Osteoblast (primary cell): Measurements from ENCODE around the gene DCDC2. TPM values are rescaled to one million over a fixed set of nuclear protein-coding genes. Genes with fewer than 3 reads are reported as not detected.
A peak's percentile ranks its signal among the peaks of the same experiment; 100 is the strongest.
"Not testable (repeated sequence)": the region's sequence is repeated elsewhere in the genome, so short reads cannot be mapped to it uniquely, and the experiment has no call there.

Experiments used
- DNase-seq: peaks from one replicate; pipeline ENCODE4 v3.0.0; 2011; ENCODE audit warnings: low spot score, mixed read lengths; ENCODE audit not compliant: insufficient read length; ENCODE audit errors: missing footprints
- H2AFZ ChIP-seq: 2 replicates; pipeline ENCODE4 v1.6.0; 2011; ENCODE audit warnings: mild to moderate bottlenecking, low read length
- H3K27ac ChIP-seq: 2 replicates; pipeline ENCODE4 v1.5.1; 2011; ENCODE audit warnings: mild to moderate bottlenecking, low read depth, low read length, moderate library complexity
- H3K27me3 ChIP-seq: 2 replicates; pipeline ENCODE4 v1.6.0; 2012; ENCODE audit warnings: mild to moderate bottlenecking, control low read depth, inconsistent platforms, low read length, moderate library complexity; ENCODE audit not compliant: insufficient read depth
- H3K36me3 ChIP-seq: 2 replicates; pipeline ENCODE4 v1.5.1; 2011; ENCODE audit warnings: mild to moderate bottlenecking, low read length, control low read depth, moderate library complexity; ENCODE audit not compliant: insufficient read depth
- H3K4me1 ChIP-seq: 2 replicates; pipeline ENCODE4 v1.5.1; 2011; ENCODE audit warnings: mild to moderate bottlenecking, low read length, control low read depth, moderate library complexity; ENCODE audit not compliant: insufficient read depth
- H3K4me2 ChIP-seq: 2 replicates; pipeline ENCODE4 v1.6.0; 2011; ENCODE audit warnings: mild to moderate bottlenecking, low read length; ENCODE audit not compliant: insufficient read depth
- H3K4me3 ChIP-seq: fragments of 200-600 bp; sonication (generic); 3 replicates; pipeline ENCODE4 v1.5.1; 2012; ENCODE audit warnings: mild to moderate bottlenecking, low read length, inconsistent platforms; ENCODE audit not compliant: insufficient read depth
- H3K79me2 ChIP-seq: 2 replicates; pipeline ENCODE4 v1.6.0; 2012; ENCODE audit warnings: mild to moderate bottlenecking, low read length, control low read depth, inconsistent platforms; ENCODE audit not compliant: insufficient read depth
- H3K9me3 ChIP-seq: 2 replicates; pipeline ENCODE4 v1.5.1; 2011; ENCODE audit warnings: low read depth, low read length, control low read depth
- H4K20me1 ChIP-seq: 2 replicates; pipeline ENCODE4 v1.6.0; 2012; ENCODE audit warnings: mild to moderate bottlenecking, low read length, control low read depth; ENCODE audit not compliant: insufficient read depth
- total RNA-seq: library from RNA; depleted of rRNA; stranded (reverse); fragments of >200 nt; gene quantifications from 2 replicates; pipeline ENCODE4 v1.2.3, GENCODE V29; 2012
- TF ChIP-seq, protein P1 (sequence below): IDR thresholded peaks from 2 replicates; pipeline ENCODE4 v1.5.1; 2011; ENCODE audit warnings: mild to moderate bottlenecking, low read depth, low read length, moderate library complexity; ENCODE audit errors: extremely low read depth

DCDC2 gene
- total RNA-seq, 1 donor = under 0.01 TPM

DNA sequence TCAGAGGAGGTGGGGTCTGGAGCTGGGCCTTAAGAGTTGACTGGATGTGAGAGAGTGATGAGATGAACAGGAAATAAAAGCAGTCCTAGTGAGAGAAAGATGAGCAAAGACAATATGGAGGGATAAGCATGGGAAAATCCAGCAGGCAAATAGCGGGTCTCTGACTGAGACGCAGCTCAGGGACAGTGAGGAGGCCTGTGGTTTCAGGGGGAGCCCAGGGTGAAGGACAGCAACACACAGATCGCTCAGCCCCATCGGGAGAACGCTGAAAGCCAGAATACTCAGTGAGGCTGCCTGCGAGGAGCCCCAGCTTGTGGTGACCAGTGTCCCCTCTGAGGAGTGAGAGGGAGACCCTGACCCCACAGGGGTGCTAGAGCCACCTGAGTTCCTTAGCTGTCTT, 16.8 kb upstream of the DCDC2 start:
- H3K27me3 ChIP-seq = no peaks in the 10 kb centered on the region
- no peak overlapping the region for H3K27ac ChIP-seq
- no peaks in the 10 kb centered on the region for H3K4me1 ChIP-seq
- H4K20me1 ChIP-seq = no peaks in the 10 kb centered on the region
- no peak overlapping the region for H2AFZ ChIP-seq
- no peaks in the 10 kb centered on the region for H3K9me3 ChIP-seq
- H3K4me3 ChIP-seq = no peak overlapping the region
- H3K79me2 ChIP-seq = no peaks in the 10 kb centered on the region
- DNase-seq = no peak
- H3K4me2 ChIP-seq = no peak overlapping the region
- TF ChIP-seq, protein P1, sequence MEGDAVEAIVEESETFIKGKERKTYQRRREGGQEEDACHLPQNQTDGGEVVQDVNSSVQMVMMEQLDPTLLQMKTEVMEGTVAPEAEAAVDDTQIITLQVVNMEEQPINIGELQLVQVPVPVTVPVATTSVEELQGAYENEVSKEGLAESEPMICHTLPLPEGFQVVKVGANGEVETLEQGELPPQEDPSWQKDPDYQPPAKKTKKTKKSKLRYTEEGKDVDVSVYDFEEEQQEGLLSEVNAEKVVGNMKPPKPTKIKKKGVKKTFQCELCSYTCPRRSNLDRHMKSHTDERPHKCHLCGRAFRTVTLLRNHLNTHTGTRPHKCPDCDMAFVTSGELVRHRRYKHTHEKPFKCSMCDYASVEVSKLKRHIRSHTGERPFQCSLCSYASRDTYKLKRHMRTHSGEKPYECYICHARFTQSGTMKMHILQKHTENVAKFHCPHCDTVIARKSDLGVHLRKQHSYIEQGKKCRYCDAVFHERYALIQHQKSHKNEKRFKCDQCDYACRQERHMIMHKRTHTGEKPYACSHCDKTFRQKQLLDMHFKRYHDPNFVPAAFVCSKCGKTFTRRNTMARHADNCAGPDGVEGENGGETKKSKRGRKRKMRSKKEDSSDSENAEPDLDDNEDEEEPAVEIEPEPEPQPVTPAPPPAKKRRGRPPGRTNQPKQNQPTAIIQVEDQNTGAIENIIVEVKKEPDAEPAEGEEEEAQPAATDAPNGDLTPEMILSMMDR = no peak
- H3K36me3 ChIP-seq = no peaks in the 10 kb centered on the region

DNA sequence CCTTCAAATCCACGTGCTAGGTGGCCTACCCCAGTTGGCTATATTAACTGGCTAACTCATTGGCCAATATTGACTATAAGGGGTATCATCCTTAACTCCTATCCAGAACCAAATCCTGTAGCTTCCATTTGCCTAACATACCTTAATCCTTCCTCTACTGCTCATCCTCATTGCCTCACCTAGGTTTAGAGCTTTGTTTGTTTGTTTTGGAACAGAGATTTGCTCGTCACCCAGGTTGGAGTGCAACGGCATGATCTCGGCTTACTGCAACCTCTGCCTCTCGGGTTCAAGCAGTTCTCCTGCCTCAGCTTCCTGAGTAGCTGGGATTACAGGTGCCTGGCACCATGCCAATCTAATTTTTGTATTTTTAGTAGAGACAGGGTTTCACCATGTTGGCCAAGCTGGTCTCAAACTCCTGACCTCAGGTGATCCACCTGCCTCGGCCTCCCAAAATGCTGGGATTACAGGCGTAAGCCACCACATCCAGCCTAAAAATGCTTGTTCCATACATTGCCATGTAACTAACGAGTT, 7.3 kb upstream of the DCDC2 start:
- H3K27ac ChIP-seq, H3K4me2 ChIP-seq, H3K79me2 ChIP-seq, H3K36me3 ChIP-seq, H3K4me1 ChIP-seq, H3K4me3 ChIP-seq, H4K20me1 ChIP-seq, H3K9me3 ChIP-seq, H2AFZ ChIP-seq, H3K27me3 ChIP-seq, DNase-seq: not testable (repeated sequence)

DNA sequence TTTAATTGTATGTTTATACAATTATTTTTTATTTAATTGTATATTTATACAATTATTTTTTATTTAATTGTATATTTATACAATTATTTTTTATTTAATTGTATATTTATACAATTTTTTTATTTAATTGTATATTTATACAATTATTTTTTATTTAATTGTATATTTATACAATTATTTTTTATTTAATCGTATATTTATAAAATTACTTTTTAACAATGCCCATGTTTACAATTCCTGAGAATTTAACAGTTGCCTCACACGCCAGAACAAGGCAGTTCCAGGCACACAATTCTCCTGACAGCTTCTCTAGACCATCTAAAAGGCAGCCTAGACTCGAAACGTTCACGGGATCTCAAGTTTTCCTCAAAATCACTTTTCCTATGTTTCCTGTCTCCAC, 4.5 kb upstream of the DCDC2 start:
- H3K79me2 ChIP-seq, DNase-seq, H2AFZ ChIP-seq, H3K9me3 ChIP-seq, H3K4me2 ChIP-seq, H3K4me1 ChIP-seq, H4K20me1 ChIP-seq, H3K4me3 ChIP-seq, H3K27ac ChIP-seq, H3K36me3 ChIP-seq: not testable (repeated sequence)
- H3K27me3 ChIP-seq = peaks cover 10% of the 10 kb centered on the region

DNA sequence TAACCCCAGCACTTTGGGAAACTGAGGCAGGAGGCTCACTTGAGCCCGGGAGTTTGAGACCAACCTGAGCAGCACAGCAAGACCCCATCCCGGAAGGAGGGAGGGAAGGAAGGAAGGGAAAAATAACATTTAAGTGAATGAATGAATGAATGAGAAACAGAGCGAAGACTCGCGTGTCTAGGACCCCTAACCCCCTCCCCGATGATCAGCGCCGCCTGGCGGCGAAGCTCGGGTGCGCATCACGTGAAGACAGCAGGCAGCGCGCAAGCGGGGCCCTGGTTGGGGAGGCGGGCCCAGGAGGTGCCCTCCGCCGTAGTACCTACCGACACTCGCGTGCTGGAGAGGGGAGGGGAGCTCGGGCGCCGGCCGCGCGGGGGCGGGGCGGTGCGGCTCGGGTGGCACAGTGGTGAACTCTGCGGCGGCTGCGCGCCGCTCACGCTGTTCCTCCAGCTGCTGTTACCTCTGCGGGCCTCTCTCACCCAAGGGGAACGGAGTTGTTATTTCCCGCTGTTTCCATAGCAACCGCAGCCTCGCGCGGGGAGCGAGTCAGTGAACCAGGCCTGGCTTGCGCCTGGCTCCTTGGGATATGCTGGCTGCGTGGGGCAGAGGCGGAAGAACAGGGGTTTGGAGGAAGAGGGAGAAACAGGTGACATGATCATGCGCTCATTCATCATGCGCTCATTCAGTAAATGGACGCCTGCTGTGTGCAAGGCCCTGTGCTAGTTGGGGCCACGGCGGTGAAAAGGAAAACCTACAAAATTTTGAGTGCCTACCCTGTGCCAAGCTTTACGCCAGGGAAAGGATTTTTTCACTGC, 2.0 kb upstream of the DCDC2 start:
- TF ChIP-seq, protein P1 = peak; percentile 71

More for the DNA sequence above, 2.0 kb upstream of the DCDC2 start:
- Histone ChIP-seq H3K9me3 (no peaks in the 10 kb centered on the region), H3K27me3 (peaks cover 26% of the 10 kb centered on the region), H3K4me3 (peak overlapping the region; percentile 63), H3K36me3 (no peaks in the 10 kb centered on the region), H2AFZ (peak overlapping the region; percentile 73), H3K4me2 (peak overlapping the region; percentile 73), H3K4me1 (peaks cover 5% of the 10 kb centered on the region), H4K20me1 (no peaks in the 10 kb centered on the region), H3K79me2 (no peaks in the 10 kb centered on the region), H3K27ac (peak overlapping the region; percentile 0)
- DNase-seq = peak; percentile 85
